HepG2 (cell line): ENCODE data around the gene CCDC85C. TPM values are rescaled to one million over a fixed set of nuclear protein-coding genes. Genes with fewer than 3 reads are reported as not detected.

Experiments used
- ARID2 ChIP-seq: sonication (generic); formaldehyde crosslinking; IDR thresholded peaks from 2 replicates; pipeline ENCODE4 v1.8.1; 2022; ENCODE audit warnings: mild to moderate bottlenecking, missing genetic modification reagents, borderline replicate concordance
- EHMT2 ChIP-seq: fragments of 200-600 bp; sonication (generic); IDR thresholded peaks from 2 replicates; pipeline ENCODE4 v1.7.0; 2017; ENCODE audit warnings: antibody characterized with exemption, low read depth, low read length, borderline replicate concordance
- FOXP1 ChIP-seq, 2 experiments: fragments of 450-650 bp in 1 of 2; IDR thresholded peaks; 2 replicates each; pipeline ENCODE4 v1.6.1; 2017 to 2018; ENCODE audit warnings: antibody characterized with exemption in 1 of 2
- JUN ChIP-seq: sonication (generic); formaldehyde crosslinking; IDR thresholded peaks from 2 replicates; pipeline ENCODE4 v1.4.0; 2020; ENCODE audit warnings: mild to moderate bottlenecking, missing genetic modification reagents
- NPAS2 ChIP-seq: sonication (generic); formaldehyde crosslinking; IDR thresholded peaks from 2 replicates; pipeline ENCODE4 v1.8.0; 2022; ENCODE audit warnings: mild to moderate bottlenecking, missing genetic modification reagents, borderline replicate concordance
- POGZ ChIP-seq: sonication (generic); formaldehyde crosslinking; IDR thresholded peaks from 2 replicates; pipeline ENCODE4 v1.4.0; 2020; ENCODE audit warnings: mild to moderate bottlenecking, missing genetic modification reagents
- RFX5 ChIP-seq: IDR thresholded peaks from 2 replicates; pipeline ENCODE4 v1.6.1; 2011; ENCODE audit warnings: low read depth, low read length, improper control_type of control experiment
- SAP130 ChIP-seq: IDR thresholded peaks from 2 replicates; pipeline ENCODE4 v1.6.1; 2016; ENCODE audit warnings: low read depth
- SMC3 ChIP-seq: IDR thresholded peaks from 2 replicates; pipeline ENCODE4 v1.6.1; 2011; ENCODE audit warnings: low read length, improper control_type of control experiment
- SNAPC5 ChIP-seq: sonication (generic); formaldehyde crosslinking; IDR thresholded peaks from 2 replicates; pipeline ENCODE4 v1.8.1; 2023; ENCODE audit warnings: mild to moderate bottlenecking, missing genetic modification reagents, borderline replicate concordance
- SNRNP70 ChIP-seq: fragments of 200-400 bp; formaldehyde crosslinking; IDR thresholded peaks from 2 replicates; pipeline ENCODE4 v1.6.1; 2017; ENCODE audit warnings: mild to moderate bottlenecking, low read depth, low read length, moderate library complexity
- ZFP36L2 ChIP-seq: sonication (generic); formaldehyde crosslinking; IDR thresholded peaks from 2 replicates; pipeline ENCODE4 v1.4.0; 2020; ENCODE audit warnings: missing genetic modification reagents
- ZNF44 ChIP-seq: sonication (generic); formaldehyde crosslinking; IDR thresholded peaks from 2 replicates; pipeline ENCODE4 v1.5.1; 2020; ENCODE audit warnings: mild to moderate bottlenecking, missing genetic modification reagents
- ZNF790 ChIP-seq: sonication (generic); formaldehyde crosslinking; IDR thresholded peaks from 2 replicates; pipeline ENCODE4 v1.8.0; 2022; ENCODE audit warnings: missing genetic modification reagents, mild to moderate bottlenecking, borderline replicate concordance
- ZSCAN20 ChIP-seq: sonication (generic); formaldehyde crosslinking; IDR thresholded peaks from 2 replicates; pipeline ENCODE4 v1.4.0; 2020; ENCODE audit warnings: missing genetic modification reagents, mild to moderate bottlenecking, borderline replicate concordance
- polyA plus RNA-seq, 8 experiments: library from polyadenylated mRNA; depleted of rRNA in 3 of 8; stranded (reverse) in 7 of 8; unstranded in 1 of 8; fragments of >200 nt; fragmentation: Illumina TruSeq in 4 of 8; extraction: Trizol in 4 of 8; gene quantifications; 2 replicates each; pipeline versions ENCODE4 v1.2.1 to v1.2.3, GENCODE V29; 2011 to 2016; ENCODE audit warnings: low read depth in 4 of 8, missing spikeins in 1 of 8, mixed read lengths in 1 of 8; ENCODE audit not compliant: insufficient read depth in 1 of 8
- total RNA-seq, 5 experiments: library from RNA; depleted of rRNA; stranded (reverse); fragments of >200 nt; fragmentation: Illumina TruSeq; extraction: Trizol; gene quantifications; 2 replicates each; pipeline ENCODE4 v1.2.3, GENCODE V29; 2016; ENCODE audit warnings: low read depth in 1 of 5
- TF ChIP-seq, protein P1 (sequence below): sonication (generic); formaldehyde crosslinking; IDR thresholded peaks from 2 replicates; pipeline ENCODE4 v1.4.0; 2020; ENCODE audit warnings: mild to moderate bottlenecking, missing genetic modification reagents
- TF ChIP-seq, protein P2 (sequence below): sonication (generic); formaldehyde crosslinking; IDR thresholded peaks from 2 replicates; pipeline ENCODE4 v1.5.0; 2020; ENCODE audit warnings: mild to moderate bottlenecking, missing genetic modification reagents
- TF ChIP-seq, protein P3 (sequence below): IDR thresholded peaks from 2 replicates; pipeline ENCODE4 v1.6.1; 2018; ENCODE audit warnings: missing genetic modification reagents

Gene CCDC85C
- total and polyA plus RNA-seq, 2 of the 13 experiments (the other 11 are each of a cell fraction or from before 2014, with no cell fraction given) = 18.8 to 43.8 TPM

- TF ChIP-seq, protein P1, sequence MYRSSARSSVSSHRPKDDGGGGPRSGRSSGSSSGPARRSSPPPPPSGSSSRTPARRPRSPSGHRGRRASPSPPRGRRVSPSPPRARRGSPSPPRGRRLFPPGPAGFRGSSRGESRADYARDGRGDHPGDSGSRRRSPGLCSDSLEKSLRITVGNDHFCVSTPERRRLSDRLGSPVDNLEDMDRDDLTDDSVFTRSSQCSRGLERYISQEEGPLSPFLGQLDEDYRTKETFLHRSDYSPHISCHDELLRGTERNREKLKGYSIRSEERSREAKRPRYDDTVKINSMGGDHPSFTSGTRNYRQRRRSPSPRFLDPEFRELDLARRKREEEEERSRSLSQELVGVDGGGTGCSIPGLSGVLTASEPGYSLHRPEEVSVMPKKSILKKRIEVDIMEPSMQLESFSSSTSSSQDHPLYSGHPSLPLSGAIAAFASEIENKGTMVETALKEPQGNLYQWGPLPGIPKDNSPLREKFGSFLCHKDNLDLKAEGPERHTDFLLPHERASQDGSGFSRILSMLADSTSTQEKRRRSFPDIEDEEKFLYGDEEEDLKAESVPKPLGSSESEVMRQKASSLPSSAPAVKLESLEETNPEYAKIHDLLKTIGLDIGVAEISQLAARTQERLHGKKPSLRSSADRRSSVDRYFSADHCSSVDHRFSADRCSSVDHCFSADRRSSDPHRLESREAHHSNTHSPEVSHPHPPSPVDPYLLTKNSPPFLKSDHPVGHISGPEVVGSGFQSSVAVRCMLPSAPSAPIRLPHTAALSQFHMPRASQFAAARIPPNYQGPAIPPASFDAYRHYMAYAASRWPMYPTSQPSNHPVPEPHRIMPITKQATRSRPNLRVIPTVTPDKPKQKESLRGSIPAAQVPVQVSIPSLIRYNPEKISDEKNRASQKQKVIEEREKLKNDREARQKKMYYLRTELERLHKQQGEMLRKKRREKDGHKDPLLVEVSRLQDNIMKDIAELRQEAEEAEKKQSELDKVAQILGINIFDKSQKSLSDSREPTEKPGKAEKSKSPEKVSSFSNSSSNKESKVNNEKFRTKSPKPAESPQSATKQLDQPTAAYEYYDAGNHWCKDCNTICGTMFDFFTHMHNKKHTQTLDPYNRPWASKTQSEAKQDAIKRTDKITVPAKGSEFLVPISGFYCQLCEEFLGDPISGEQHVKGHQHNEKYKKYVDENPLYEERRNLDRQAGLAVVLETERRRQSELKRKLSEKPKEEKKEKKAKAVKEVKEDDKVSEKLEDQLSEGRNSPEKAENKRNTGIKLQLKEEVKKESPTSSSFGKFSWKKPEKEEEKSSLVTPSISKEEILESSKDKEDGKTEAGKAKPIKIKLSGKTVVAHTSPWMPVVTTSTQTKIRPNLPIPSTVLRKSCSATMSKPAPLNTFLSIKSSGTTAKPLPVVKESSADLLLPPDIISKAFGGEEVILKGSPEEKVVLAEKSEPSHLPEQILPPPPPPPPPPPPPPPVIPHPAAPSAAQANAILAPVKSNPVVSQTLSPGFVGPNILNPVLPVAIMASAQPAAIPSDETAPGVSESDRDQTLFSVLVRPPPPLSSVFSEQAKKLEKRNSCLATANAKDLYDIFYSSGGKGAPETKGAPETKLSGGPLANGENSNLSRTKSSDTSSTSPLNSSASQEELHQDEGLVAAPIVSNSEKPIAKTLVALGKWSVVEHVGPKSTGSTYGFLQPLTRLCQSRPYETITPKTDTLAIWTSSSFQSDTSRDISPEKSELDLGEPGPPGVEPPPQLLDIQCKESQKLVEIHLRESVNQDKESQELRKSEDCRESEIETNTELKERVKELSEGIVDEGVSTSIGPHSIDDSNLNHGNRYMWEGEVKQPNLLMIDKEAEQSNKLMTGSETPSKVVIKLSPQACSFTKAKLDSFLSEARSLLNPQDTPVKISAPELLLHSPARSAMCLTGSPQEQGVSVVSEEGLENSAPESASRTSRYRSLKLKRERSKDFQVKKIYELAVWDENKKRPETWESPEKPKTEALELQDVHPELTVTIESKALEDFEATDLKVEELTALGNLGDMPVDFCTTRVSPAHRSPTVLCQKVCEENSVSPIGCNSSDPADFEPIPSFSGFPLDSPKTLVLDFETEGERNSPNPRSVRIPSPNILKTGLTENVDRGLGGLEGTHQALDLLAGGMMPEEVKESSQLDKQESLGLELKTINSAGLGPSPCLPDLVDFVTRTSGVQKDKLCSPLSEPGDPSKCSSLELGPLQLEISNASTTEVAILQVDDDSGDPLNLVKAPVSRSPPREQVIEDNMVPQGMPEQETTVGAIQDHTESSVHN (CRISPR knock-in tag) = no peak
- peak; percentile 87 for TF ChIP-seq POGZ (CRISPR knock-in tag)
- peak; percentile 67 for TF ChIP-seq RFX5
- TF ChIP-seq ZNF44 (CRISPR knock-in tag) = peak; percentile 66; the same call in 1 of the 2 replicates
- TF ChIP-seq, protein P2, sequence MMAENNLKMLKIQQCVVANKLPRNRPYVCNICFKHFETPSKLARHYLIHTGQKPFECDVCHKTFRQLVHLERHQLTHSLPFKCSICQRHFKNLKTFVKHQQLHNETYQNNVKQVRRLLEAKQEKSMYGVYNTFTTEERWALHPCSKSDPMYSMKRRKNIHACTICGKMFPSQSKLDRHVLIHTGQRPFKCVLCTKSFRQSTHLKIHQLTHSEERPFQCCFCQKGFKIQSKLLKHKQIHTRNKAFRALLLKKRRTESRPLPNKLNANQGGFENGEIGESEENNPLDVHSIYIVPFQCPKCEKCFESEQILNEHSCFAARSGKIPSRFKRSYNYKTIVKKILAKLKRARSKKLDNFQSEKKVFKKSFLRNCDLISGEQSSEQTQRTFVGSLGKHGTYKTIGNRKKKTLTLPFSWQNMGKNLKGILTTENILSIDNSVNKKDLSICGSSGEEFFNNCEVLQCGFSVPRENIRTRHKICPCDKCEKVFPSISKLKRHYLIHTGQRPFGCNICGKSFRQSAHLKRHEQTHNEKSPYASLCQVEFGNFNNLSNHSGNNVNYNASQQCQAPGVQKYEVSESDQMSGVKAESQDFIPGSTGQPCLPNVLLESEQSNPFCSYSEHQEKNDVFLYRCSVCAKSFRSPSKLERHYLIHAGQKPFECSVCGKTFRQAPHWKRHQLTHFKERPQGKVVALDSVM (CRISPR knock-in tag) = no peak
- no peak for TF ChIP-seq EHMT2
- TF ChIP-seq SNRNP70 = no peak
- no peak for TF ChIP-seq NPAS2 (CRISPR knock-in tag)
- peak; percentile 87 for TF ChIP-seq SAP130
- TF ChIP-seq FOXP1 (IDR thresholded peaks at IDR 0.05) = no peak
- TF ChIP-seq FOXP1 (CRISPR knock-in tag; IDR thresholded peaks at IDR 0.05) = no peak
- no peak for TF ChIP-seq SMC3
- no peak for TF ChIP-seq SNAPC5 (CRISPR knock-in tag)
- TF ChIP-seq ZNF790 (CRISPR knock-in tag) = peak; percentile 82; the same call in 1 of the 2 replicates
- TF ChIP-seq, protein P3, sequence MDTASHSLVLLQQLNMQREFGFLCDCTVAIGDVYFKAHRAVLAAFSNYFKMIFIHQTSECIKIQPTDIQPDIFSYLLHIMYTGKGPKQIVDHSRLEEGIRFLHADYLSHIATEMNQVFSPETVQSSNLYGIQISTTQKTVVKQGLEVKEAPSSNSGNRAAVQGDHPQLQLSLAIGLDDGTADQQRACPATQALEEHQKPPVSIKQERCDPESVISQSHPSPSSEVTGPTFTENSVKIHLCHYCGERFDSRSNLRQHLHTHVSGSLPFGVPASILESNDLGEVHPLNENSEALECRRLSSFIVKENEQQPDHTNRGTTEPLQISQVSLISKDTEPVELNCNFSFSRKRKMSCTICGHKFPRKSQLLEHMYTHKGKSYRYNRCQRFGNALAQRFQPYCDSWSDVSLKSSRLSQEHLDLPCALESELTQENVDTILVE (CRISPR knock-in tag) = peak; percentile 97
- TF ChIP-seq ZSCAN20 (CRISPR knock-in tag) = no peak
- TF ChIP-seq ARID2 = no peak
- no peak for TF ChIP-seq JUN (CRISPR knock-in tag)
- no peak for TF ChIP-seq ZFP36L2 (CRISPR knock-in tag)
Observed at GRCh38 chr14:99480917-99481744, 122.9 kb downstream of the CCDC85C start, which contains the start of gene CCNK (continued).
